ENCODE measurements around the gene R3HDM4. TPM values are rescaled to one million over a fixed set of nuclear protein-coding genes. Genes with fewer than 3 reads are reported as not detected.

R3HDM4 gene
- total and polyA plus RNA-seq, 9 of the 15 experiments (the other 6 are each of a cell fraction or from before 2014, with no cell fraction given) = 3.2 to 154 (median 59.0) TPM

- H3K4me2 ChIP-seq (ENCODE audit: insufficient read depth, low read length) = no peak overlapping the region
- ChIA-PET POLR2A (interaction anchor here (0.6 to 1.3 kb wide), 5 partner anchors 10 to 582 kb away, joined by 3 to 4 read pairs (median 3); no protein-coding TSS in a partner anchor), CTCF (ENCODE audit: low intra/inter-chr PET ratio) (no interaction called here)
- 93% methylated on average over 19 of the region's 23 CpGs for WGBS (ENCODE audit: insufficient coverage, low coverage, missing lambda C conversion rate)
- H3K27me3 ChIP-seq (ENCODE audit: control insufficient read depth in 2 of 2, insufficient read depth in 2 of 2, low read length in 2 of 2) = no peaks in the 10 kb centered on the region
- H4K20me1 ChIP-seq (replicated peaks; ENCODE audit: control insufficient read depth, insufficient read depth, low read length) = 0 out of 2 replicates have a peak, but pooled peaks cover 3% of the 10 kb centered on the region
- H2AFZ ChIP-seq (ENCODE audit: low read depth, low read length) = no peak overlapping the region
- no peak overlapping the region for H3K4me3 ChIP-seq
- no peak for FAIRE-seq
- H3K9me3 ChIP-seq (replicated peaks; ENCODE audit: control insufficient read depth, insufficient read depth, low read depth, low read length) = no peaks in the 10 kb centered on the region
- BruUV-seq (replicated peaks) = no TSS peak
- peak overlapping the region in 1 of 2 experiments; percentile 35; a peak in 1 of 4 replicates for H3K9ac ChIP-seq (ENCODE audit: insufficient read depth in 1 of 2, low read depth in 2 of 2, low read length in 2 of 2)
- TF ChIP-seq RBM39 (optimal IDR thresholded peaks at IDR 0.05; ENCODE audit: low read depth, low read length) (no peak), GABPB2 (CRISPR knock-in tag; conservative IDR thresholded peaks at IDR 0.05) (no peak), POLR2G (IDR thresholded peaks at IDR 0.05; ENCODE audit: low read depth, low read length) (0 out of 2 replicates have a peak, but pooled peaks have one; percentile 28), TFE3 (CRISPR knock-in tag; IDR thresholded peaks at IDR 0.05) (peak; percentile 55), CBX2 (IDR thresholded peaks at IDR 0.05; ENCODE audit: insufficient read depth, low read length, poor library complexity, severe bottlenecking) (no peak)
- in situ Hi-C loops (cut with MboI) = no loop called here
- peaks cover 0 to 57% of the 10 kb centered on the region in 2 experiments; a peak in 4 of 5 replicates for H3K4me1 ChIP-seq (replicated peaks in 1 of 2; ENCODE audit: control insufficient read depth in 2 of 2, insufficient read depth in 2 of 2, low read length in 2 of 2)
- intact Hi-C loops (cut with micrococcal nuclease) = no loop called here
- peaks cover 4% of the 10 kb centered on the region for H3K9me1 ChIP-seq (ENCODE audit: control insufficient read depth, insufficient read depth, low read length)
- H3K36me3 ChIP-seq (ENCODE audit: control insufficient read depth, insufficient read depth, low read length) = peaks cover 76% of the 10 kb centered on the region; the same call in 2 of the 3 replicates
- H3K27ac ChIP-seq (ENCODE audit: extremely low read depth, low read depth, low read length) = no peak overlapping the region
- peaks cover 83% of the 10 kb centered on the region for H3K79me2 ChIP-seq (ENCODE audit: control insufficient read depth, insufficient read depth, low read length)
- ATAC-seq = no peak
- DNase-seq (ENCODE audit: extremely low read depth in 1 of 4, low spot score in 3 of 4) = no peak
Observed at GRCh38 chr19:938233-938923, 25.4 kb upstream of the R3HDM4 start.

All from K562 (cell line).